ENCODE results near the gene PEX19.

PEX19 gene

DNA sequence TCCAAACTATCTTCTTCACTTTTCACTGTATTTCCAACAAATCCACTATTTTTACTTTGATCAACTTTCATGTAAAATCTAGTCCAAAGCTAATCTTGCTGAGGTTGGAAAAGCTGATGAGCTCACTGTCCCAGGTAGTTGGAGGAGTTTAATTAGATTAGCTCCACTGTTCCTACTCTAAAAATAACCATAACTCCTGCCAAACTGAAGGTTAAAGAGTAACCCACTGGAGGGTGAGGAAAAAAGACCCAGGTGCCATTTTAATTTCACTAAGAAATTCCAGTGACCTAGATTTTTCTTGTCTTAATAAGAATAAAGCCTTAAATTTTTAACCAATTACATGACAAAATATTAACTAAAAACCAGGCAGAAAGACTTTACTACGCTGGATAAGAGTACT, 37.9 kb downstream of the PEX19 start:
- no peak overlapping the region for H3K27ac ChIP-seq (ENCODE audit: low read depth, low read length, poor library complexity, severe bottlenecking)
- H3K36me3 ChIP-seq (ENCODE audit: insufficient read depth, low read length), result peaks cover 33% of the 10 kb centered on the region
- H2AFZ ChIP-seq (ENCODE audit: low read length), result no peak overlapping the region
- H3K9me2 ChIP-seq (ENCODE audit: low read depth, low read length), result no peaks in the 10 kb centered on the region
- no peaks in the 10 kb centered on the region for H3K9me3 ChIP-seq (ENCODE audit: low read length)
- no peaks in the 10 kb centered on the region for H3K4me1 ChIP-seq (ENCODE audit: insufficient read depth, low read length, severe bottlenecking)
- H3K27me3 ChIP-seq (ENCODE audit: insufficient read depth, low read length), result no peaks in the 10 kb centered on the region
- no peaks in the 10 kb centered on the region for H3F3A ChIP-seq (ENCODE audit: insufficient read depth, low read length)
- H3K9ac ChIP-seq (ENCODE audit: low read length), result no peak overlapping the region
- peaks cover 32% of the 10 kb centered on the region for H3K79me2 ChIP-seq (ENCODE audit: insufficient read depth, low read length)
- no peak overlapping the region for H3K4me3 ChIP-seq (ENCODE audit: low read depth, low read length, poor library complexity, severe bottlenecking)
- H3K4me2 ChIP-seq (ENCODE audit: low read length), result no peak overlapping the region
- no peak for TF ChIP-seq EZH2 (IDR thresholded peaks at IDR 0.05; ENCODE audit: borderline replicate concordance, low read length)
- TF ChIP-seq, protein P1, sequence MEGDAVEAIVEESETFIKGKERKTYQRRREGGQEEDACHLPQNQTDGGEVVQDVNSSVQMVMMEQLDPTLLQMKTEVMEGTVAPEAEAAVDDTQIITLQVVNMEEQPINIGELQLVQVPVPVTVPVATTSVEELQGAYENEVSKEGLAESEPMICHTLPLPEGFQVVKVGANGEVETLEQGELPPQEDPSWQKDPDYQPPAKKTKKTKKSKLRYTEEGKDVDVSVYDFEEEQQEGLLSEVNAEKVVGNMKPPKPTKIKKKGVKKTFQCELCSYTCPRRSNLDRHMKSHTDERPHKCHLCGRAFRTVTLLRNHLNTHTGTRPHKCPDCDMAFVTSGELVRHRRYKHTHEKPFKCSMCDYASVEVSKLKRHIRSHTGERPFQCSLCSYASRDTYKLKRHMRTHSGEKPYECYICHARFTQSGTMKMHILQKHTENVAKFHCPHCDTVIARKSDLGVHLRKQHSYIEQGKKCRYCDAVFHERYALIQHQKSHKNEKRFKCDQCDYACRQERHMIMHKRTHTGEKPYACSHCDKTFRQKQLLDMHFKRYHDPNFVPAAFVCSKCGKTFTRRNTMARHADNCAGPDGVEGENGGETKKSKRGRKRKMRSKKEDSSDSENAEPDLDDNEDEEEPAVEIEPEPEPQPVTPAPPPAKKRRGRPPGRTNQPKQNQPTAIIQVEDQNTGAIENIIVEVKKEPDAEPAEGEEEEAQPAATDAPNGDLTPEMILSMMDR (IDR thresholded peaks at IDR 0.05; ENCODE audit: low read length), result no peak
- H4K20me1 ChIP-seq (ENCODE audit: insufficient read depth, low read length), result peaks cover 2% of the 10 kb centered on the region; the same call in 1 of the 2 replicates

DNA sequence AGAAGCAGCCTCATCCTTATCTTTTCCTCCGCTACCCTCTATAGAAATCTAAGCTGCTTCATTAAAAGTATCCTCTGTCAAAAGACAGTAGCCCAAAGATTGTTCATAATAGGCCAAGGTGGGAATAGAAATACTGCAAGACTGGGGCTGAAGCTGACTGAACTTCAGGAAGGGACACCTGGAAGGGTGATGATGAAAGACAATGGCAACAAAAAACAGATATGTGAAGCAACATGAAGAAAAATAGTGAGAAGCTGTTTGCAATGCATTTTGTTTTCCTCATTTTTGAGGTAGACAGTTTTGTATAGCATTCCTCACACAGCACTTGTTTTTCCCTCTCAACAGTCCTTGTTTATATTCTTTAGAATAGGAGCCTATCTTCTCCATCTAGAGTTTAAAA, 39.5 kb downstream of the PEX19 start:
- H3F3A ChIP-seq (ENCODE audit: insufficient read depth, low read length), result no peaks in the 10 kb centered on the region
- peaks cover 32% of the 10 kb centered on the region for H3K79me2 ChIP-seq (ENCODE audit: insufficient read depth, low read length)
- peaks cover 2% of the 10 kb centered on the region; the same call in 1 of the 2 replicates for H4K20me1 ChIP-seq (ENCODE audit: insufficient read depth, low read length)
- no peaks in the 10 kb centered on the region for H3K9me2 ChIP-seq (ENCODE audit: low read depth, low read length)
- TF ChIP-seq, protein P1 (IDR thresholded peaks at IDR 0.05; ENCODE audit: low read length), result no peak
- no peak for TF ChIP-seq EZH2 (IDR thresholded peaks at IDR 0.05; ENCODE audit: borderline replicate concordance, low read length)
- H3K9ac ChIP-seq (ENCODE audit: low read length), result no peak overlapping the region
- H3K4me3 ChIP-seq (ENCODE audit: low read depth, low read length, poor library complexity, severe bottlenecking), result no peak overlapping the region
- H3K9me3 ChIP-seq (ENCODE audit: low read length), result no peaks in the 10 kb centered on the region
- H3K4me1 ChIP-seq (ENCODE audit: insufficient read depth, low read length, severe bottlenecking), result no peaks in the 10 kb centered on the region
- H3K36me3 ChIP-seq (ENCODE audit: insufficient read depth, low read length), result peaks cover 41% of the 10 kb centered on the region
- H3K27ac ChIP-seq (ENCODE audit: low read depth, low read length, poor library complexity, severe bottlenecking), result no peak overlapping the region
- no peak overlapping the region for H3K4me2 ChIP-seq (ENCODE audit: low read length)
- H3K27me3 ChIP-seq (ENCODE audit: insufficient read depth, low read length), result no peaks in the 10 kb centered on the region
- H2AFZ ChIP-seq (ENCODE audit: low read length), result no peak overlapping the region

DNA sequence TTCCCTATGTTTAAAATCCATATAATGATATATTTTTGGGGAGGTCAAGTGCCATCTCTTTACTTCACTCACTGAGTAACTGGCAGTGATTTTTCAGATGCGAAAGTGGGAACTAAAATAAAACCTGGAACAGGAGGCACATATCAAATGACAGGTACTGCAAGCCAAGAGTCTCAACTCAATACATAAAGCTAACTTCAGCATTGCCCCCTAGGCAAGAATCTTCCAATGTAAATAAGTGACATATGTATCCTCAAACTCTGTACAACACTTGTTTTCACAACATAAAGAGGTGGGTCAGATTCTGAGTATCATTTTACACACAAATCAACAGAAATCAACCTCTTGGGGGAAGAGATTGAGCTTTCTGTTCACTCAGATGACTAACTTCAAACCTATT, 40.7 kb downstream of the PEX19 start:
- H3K4me2 ChIP-seq (ENCODE audit: low read length), result no peak overlapping the region
- no peaks in the 10 kb centered on the region for H3K9me2 ChIP-seq (ENCODE audit: low read depth, low read length)
- H3F3A ChIP-seq (ENCODE audit: insufficient read depth, low read length), result no peaks in the 10 kb centered on the region
- H3K79me2 ChIP-seq (ENCODE audit: insufficient read depth, low read length), result peaks cover 24% of the 10 kb centered on the region
- no peaks in the 10 kb centered on the region for H3K4me1 ChIP-seq (ENCODE audit: insufficient read depth, low read length, severe bottlenecking)
- H3K9me3 ChIP-seq (ENCODE audit: low read length), result no peaks in the 10 kb centered on the region
- no peak overlapping the region for H3K27ac ChIP-seq (ENCODE audit: low read depth, low read length, poor library complexity, severe bottlenecking)
- no peak for TF ChIP-seq EZH2 (IDR thresholded peaks at IDR 0.05; ENCODE audit: borderline replicate concordance, low read length)
- TF ChIP-seq, protein P1 (IDR thresholded peaks at IDR 0.05; ENCODE audit: low read length), result no peak
- H3K9ac ChIP-seq (ENCODE audit: low read length), result no peak overlapping the region
- H3K36me3 ChIP-seq (ENCODE audit: insufficient read depth, low read length), result peaks cover 47% of the 10 kb centered on the region
- H4K20me1 ChIP-seq (ENCODE audit: insufficient read depth, low read length), result no peaks in the 10 kb centered on the region
- no peak overlapping the region for H2AFZ ChIP-seq (ENCODE audit: low read length)
- H3K27me3 ChIP-seq (ENCODE audit: insufficient read depth, low read length), result no peaks in the 10 kb centered on the region
- no peak overlapping the region for H3K4me3 ChIP-seq (ENCODE audit: low read depth, low read length, poor library complexity, severe bottlenecking)

Data from OCI-LY1 (cell line).